ENCODE results near the gene ACTA2.

The ACTA2 gene

GRCh38 chr10:88888810-88889445 lies 63.6 kb downstream of the ACTA2 start:
- no peak for DNase-seq

GRCh38 chr10:88886557-88886956 lies 66.0 kb downstream of the ACTA2 start:
- peak; percentile 23 for DNase-seq

Measured in stimulated activated CD4-positive, alpha-beta T cell treated with anti-CD3 and anti-CD28 coated beads, Interleukin-4, amount 100 ng/mL, for 24 hours (primary cell).